Endodermal cell (in vitro differentiated cells): ENCODE results near the gene TAB2. TPM values are rescaled to one million over a fixed set of nuclear protein-coding genes. Genes with fewer than 3 reads are reported as not detected.

Experiments
- DNase-seq: peaks from one replicate; pipeline ENCODE4 v3.0.0-alpha.2; 2017
- H3K27ac ChIP-seq: 2 replicates; pipeline ENCODE4 v1.5.1; 2013; ENCODE audit warnings: mild to moderate bottlenecking, low read depth, low read length, moderate library complexity
- H3K27me3 ChIP-seq: 2 replicates; pipeline ENCODE4 v1.6.1; 2013; ENCODE audit warnings: mild to moderate bottlenecking, low read length, moderate library complexity; ENCODE audit not compliant: insufficient read depth, control insufficient read depth, poor library complexity, severe bottlenecking
- H3K36me3 ChIP-seq: 2 replicates; pipeline ENCODE4 v1.7.0; 2013; ENCODE audit warnings: mild to moderate bottlenecking, low read length, moderate library complexity; ENCODE audit not compliant: control insufficient read depth, insufficient read depth
- H3K4me1 ChIP-seq: one replicate; pipeline ENCODE4 v1.7.0; 2013; ENCODE audit warnings: low read length; ENCODE audit not compliant: control insufficient read depth, insufficient read depth
- H3K4me3 ChIP-seq: 2 replicates; pipeline ENCODE4 v1.5.1; 2013; ENCODE audit warnings: mild to moderate bottlenecking, low read length, moderate library complexity
- H3K9ac ChIP-seq: 2 replicates; pipeline ENCODE4 v1.6.1; 2013; ENCODE audit warnings: mild to moderate bottlenecking, low read length, moderate library complexity; ENCODE audit not compliant: poor library complexity, severe bottlenecking; ENCODE audit errors: extremely low read depth
- H3K9me3 ChIP-seq: 2 replicates; pipeline ENCODE4 v1.6.1; 2013; ENCODE audit warnings: mild to moderate bottlenecking, low read length, moderate library complexity; ENCODE audit not compliant: control insufficient read depth
- H3K27ac Mint-ChIP-seq: 2 replicates; pipeline ENCODE4 v1.8.0; 2020; ENCODE audit warnings: mixed read lengths
- H3K27me3 Mint-ChIP-seq: 2 replicates; pipeline ENCODE4 v1.8.0; 2021; ENCODE audit warnings: mild to moderate bottlenecking, mixed read lengths; ENCODE audit not compliant: insufficient read depth
- H3K36me3 Mint-ChIP-seq: 2 replicates; pipeline ENCODE4 v1.8.0; 2020; ENCODE audit warnings: low read depth, mixed read lengths
- H3K4me1 Mint-ChIP-seq: 2 replicates; pipeline ENCODE4 v1.8.0; 2020; ENCODE audit warnings: mixed read lengths
- H3K4me3 Mint-ChIP-seq: 2 replicates; pipeline ENCODE4 v1.8.0; 2020; ENCODE audit warnings: mild to moderate bottlenecking, moderate library complexity, mixed read lengths
- H3K9me3 Mint-ChIP-seq: 2 replicates; pipeline ENCODE4 v1.8.0; 2020; ENCODE audit warnings: mild to moderate bottlenecking, mixed read lengths
- CTCF ChIP-seq: fragments of 200-600 bp; sonication (generic); conservative IDR thresholded peaks from 2 replicates; pipeline ENCODE4 v1.5.0; 2021; ENCODE audit warnings: antibody characterized with exemption, mild to moderate bottlenecking
- whole genome bisulfite sequencing, 2 experiments: methylation state at CpG; one replicate each; pipeline versions ENCODE4 v1.1.5 to v1.1.7; 2013; ENCODE audit warnings: missing lambda C conversion rate in 2 of 2, mixed read lengths in 1 of 2; ENCODE audit not compliant: insufficient coverage in 1 of 2, insufficient read length in 1 of 2; 5-methylcytosine and 5-hydroxymethylcytosine counted together
- total RNA-seq, 2 donors: library from RNA; stranded (reverse); fragmentation: NEBNext Ultra II Directional in 1 of 2; extraction: Animal tissue kit (Norgen Biotek cat#: 25700) in 1 of 2; gene quantifications; 2 replicates in 1 of 2; 3 replicates in 1 of 2; pipeline ENCODE4 v1.2.1, GENCODE V29; 2021

The TAB2 gene
- total RNA-seq, 2 donors from 2014 or later: 51.1 to 54.8 TPM

DNA sequence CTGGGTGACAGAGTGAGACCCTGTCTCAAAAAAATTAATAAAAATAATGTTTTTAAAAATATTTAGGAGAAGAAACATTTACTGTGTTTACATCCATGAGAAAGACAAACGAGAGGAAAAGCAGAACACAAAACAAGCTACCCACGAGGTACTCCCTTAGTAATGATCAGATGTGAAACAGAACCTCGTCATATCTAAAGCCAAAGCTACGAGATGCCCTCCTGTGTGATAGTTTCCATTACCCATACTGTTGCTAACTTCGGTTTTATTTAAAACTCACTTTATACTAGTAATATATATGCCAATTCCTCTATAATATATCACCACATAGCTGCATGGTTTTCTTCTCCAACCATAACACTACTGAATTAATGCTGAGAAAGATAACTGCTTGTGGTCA, 103.6 kb downstream of the TAB2 start:
- Histone ChIP-seq H3K4me3 (no peak overlapping the region), H3K27ac (no peak overlapping the region), H3K4me1 (no peaks in the 10 kb centered on the region), H3K36me3 (no peaks in the 10 kb centered on the region), H3K27me3 (no peaks in the 10 kb centered on the region), H3K9ac (no peak overlapping the region), H3K9me3 (no peaks in the 10 kb centered on the region)
- H3K27me3 Mint-ChIP-seq: no peaks in the 10 kb centered on the region
- H3K9me3 Mint-ChIP-seq: no peaks in the 10 kb centered on the region
- H3K4me3 Mint-ChIP-seq: no peak overlapping the region
- no peak for TF ChIP-seq CTCF
- 88 to 93% methylated on average over 5 of the region's 5 CpGs for WGBS, 2 experiments
- H3K4me1 Mint-ChIP-seq: peaks cover 8% of the 10 kb centered on the region
- no peaks in the 10 kb centered on the region for H3K36me3 Mint-ChIP-seq
- DNase-seq: no peak
- H3K27ac Mint-ChIP-seq: no peak overlapping the region

GRCh38 chr6:149422581-149422980, 105.1 kb downstream of the TAB2 start:
- no peak overlapping the region for H3K4me3 Mint-ChIP-seq
- 94 to 95% methylated on average over 3 to 4 of the region's 4 CpGs for WGBS, 2 experiments
- Histone ChIP-seq H3K4me1 (no peaks in the 10 kb centered on the region), H3K27me3 (no peaks in the 10 kb centered on the region), H3K27ac (no peak overlapping the region), H3K4me3 (no peak overlapping the region), H3K9ac (no peak overlapping the region), H3K9me3 (no peaks in the 10 kb centered on the region), H3K36me3 (no peaks in the 10 kb centered on the region)
- H3K9me3 Mint-ChIP-seq: no peaks in the 10 kb centered on the region
- no peaks in the 10 kb centered on the region for H3K27me3 Mint-ChIP-seq
- H3K27ac Mint-ChIP-seq: no peak overlapping the region
- TF ChIP-seq CTCF: no peak
- no peak for DNase-seq
- peaks cover 8% of the 10 kb centered on the region for H3K4me1 Mint-ChIP-seq
- H3K36me3 Mint-ChIP-seq: no peaks in the 10 kb centered on the region

DNA sequence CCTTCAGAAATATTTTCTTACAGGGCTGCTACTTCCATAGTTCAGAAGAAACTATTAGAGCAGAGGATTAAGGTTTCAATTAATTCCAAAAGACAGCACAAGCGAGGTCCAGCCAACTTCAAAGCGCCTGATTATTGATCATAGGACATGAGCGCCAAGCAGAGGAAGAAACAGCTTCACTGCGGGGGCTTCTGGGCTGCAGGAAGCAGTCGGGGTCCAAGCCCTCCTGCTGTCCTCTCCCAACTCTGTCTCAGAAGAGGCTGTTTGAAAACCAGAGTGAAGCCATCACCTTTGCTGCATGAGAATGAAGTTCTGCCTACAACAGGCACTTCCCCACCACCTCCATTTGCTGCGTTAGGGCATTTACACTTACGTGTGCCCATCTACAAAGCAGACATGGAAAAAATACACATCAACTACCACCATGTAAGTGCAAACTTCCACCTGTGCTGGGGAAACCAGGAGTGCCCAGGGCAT, 106.5 kb downstream of the TAB2 start:
- H3K27ac Mint-ChIP-seq: no peak overlapping the region
- no peak overlapping the region for H3K9ac ChIP-seq

More for the DNA sequence above, 106.5 kb downstream of the TAB2 start:
- Mint-ChIP-seq H3K27me3 (no peaks in the 10 kb centered on the region), H3K4me1 (peaks cover 8% of the 10 kb centered on the region), H3K36me3 (no peaks in the 10 kb centered on the region), H3K4me3 (no peak overlapping the region), H3K9me3 (no peaks in the 10 kb centered on the region)
- H3K4me1 ChIP-seq: no peaks in the 10 kb centered on the region
- H3K4me3 ChIP-seq: no peak overlapping the region
- no peak overlapping the region for H3K27ac ChIP-seq
- H3K36me3 ChIP-seq: no peaks in the 10 kb centered on the region
- no peaks in the 10 kb centered on the region for H3K27me3 ChIP-seq
- WGBS, 2 experiments: 65 to 82% methylated on average over 6 to 7 of the region's 7 CpGs
- TF ChIP-seq CTCF: no peak
- DNase-seq: no peak
- no peaks in the 10 kb centered on the region for H3K9me3 ChIP-seq
